Esophagus squamous epithelium (tissue), 5 donors: ENCODE results near the gene MTX3. TPM values are rescaled to one million over a fixed set of nuclear protein-coding genes. Genes with fewer than 3 reads are reported as not detected.

Experiments
- DNase-seq: peaks from one replicate; lab custom pipeline; 2025; lab: John Stamatoyannopoulos, UW
- H3K27ac ChIP-seq, 4 donors: fragments of 200-600 bp; sonication (generic); one replicate each; pipeline ENCODE4 v1.5.1; 2016 to 2019; ENCODE audit warnings: mild to moderate bottlenecking in 1 of 4
- H3K27me3 ChIP-seq, 4 donors: fragments of 200-600 bp; sonication (generic); 1 replicate in 3 of 4; 2 replicates in 1 of 4; pipeline versions ENCODE4 v1.5.1 to v1.6.0; 2017 to 2021; ENCODE audit warnings: antibody characterized with exemption in 1 of 4
- H3K36me3 ChIP-seq, 3 donors: fragments of 200-600 bp; sonication (generic); one replicate each; pipeline ENCODE4 v1.5.1; 2016 to 2019
- H3K4me1 ChIP-seq, 3 donors: fragments of 200-600 bp; sonication (generic); one replicate each; pipeline ENCODE4 v1.5.1; 2017 to 2019
- H3K4me3 ChIP-seq, 4 donors: fragments of 200-600 bp; sonication (generic); 1 replicate in 3 of 4; 2 replicates in 1 of 4; pipeline ENCODE4 v1.5.1; 2016 to 2019; ENCODE audit warnings: mild to moderate bottlenecking in 2 of 4, moderate library complexity in 1 of 4
- H3K9me3 ChIP-seq, 3 donors: fragments of 200-600 bp; sonication (generic); one replicate each; pipeline ENCODE4 v1.5.1; 2016 to 2019
- POLR2A ChIP-seq, 4 donors: fragments of 450-650 bp; IDR thresholded peaks; one replicate each; pipeline ENCODE4 v1.6.1; 2017; ENCODE audit warnings: antibody characterized with exemption in 4 of 4, mild to moderate bottlenecking in 4 of 4, moderate library complexity in 3 of 4
- WGBS, 2 donors: methylation state at CpG; one replicate each; pipeline ENCODE4 v1.1.5; 2018; 5-methylcytosine and 5-hydroxymethylcytosine counted together
- intact Hi-C: fragments of 100-400 bp; cut with DNase I; formaldehyde crosslinking; loops from one replicate; pipeline ENCODE4 v1.15.0; 2022
- total RNA-seq, 4 donors: library from RNA; depleted of rRNA; stranded (reverse); fragments of >200 nt; gene quantifications; one replicate each; pipeline ENCODE4 v1.1.0, GENCODE V29; 2016
- TF ChIP-seq, protein P1 (sequence below), 6 experiments: fragments of 450-650 bp in 4 of 6; fragments of 200-600 bp in 2 of 6; sonication (generic) in 2 of 6; IDR thresholded peaks; one replicate each; pipeline ENCODE4 v1.5.1; 2016 to 2019; ENCODE audit warnings: antibody characterized with exemption in 6 of 6, mild to moderate bottlenecking in 4 of 6, moderate library complexity in 4 of 6
- donor health status: DM: yes; HTN: yes; CAD: no.

The MTX3 gene
- total RNA-seq, 4 donors from 2014 or later, result 6.5 to 15.8 (median 12.3) TPM

DNA sequence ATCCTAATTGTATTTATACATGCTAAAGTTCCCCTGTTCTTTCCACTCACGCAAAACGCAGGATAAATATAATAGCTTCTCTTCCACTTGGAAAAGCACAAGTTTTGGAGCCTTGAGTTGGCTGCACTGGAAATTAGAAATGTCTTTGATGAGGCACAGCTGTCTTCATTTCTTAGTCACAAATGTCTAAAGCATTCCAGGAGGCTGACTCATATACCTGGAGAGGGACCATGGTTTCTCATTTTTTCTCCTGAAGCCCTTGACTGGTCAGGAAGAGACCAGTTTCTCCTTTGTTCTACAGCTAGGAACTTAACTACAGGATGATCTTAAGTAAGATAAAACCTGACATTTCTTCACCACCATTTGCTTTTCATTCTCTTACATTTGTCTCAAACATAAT is 16.2 kb downstream of the MTX3 start:
- Histone ChIP-seq H3K27me3 (no peaks in the 10 kb centered on the region), H3K27ac (no peak overlapping the region), H3K4me1 (no peaks in the 10 kb centered on the region), H3K4me3 (no peak overlapping the region), H3K36me3 (peaks cover 0 to 47% (median 0%) of the 10 kb centered on the region in 3 donors), H3K9me3 (no peaks in the 10 kb centered on the region)
- no peak for DNase-seq
- 28 to 64% methylated on average over 2 of the region's 2 CpGs for WGBS, 2 donors
- intact Hi-C loops, result no loop called here
- TF ChIP-seq, protein P1, sequence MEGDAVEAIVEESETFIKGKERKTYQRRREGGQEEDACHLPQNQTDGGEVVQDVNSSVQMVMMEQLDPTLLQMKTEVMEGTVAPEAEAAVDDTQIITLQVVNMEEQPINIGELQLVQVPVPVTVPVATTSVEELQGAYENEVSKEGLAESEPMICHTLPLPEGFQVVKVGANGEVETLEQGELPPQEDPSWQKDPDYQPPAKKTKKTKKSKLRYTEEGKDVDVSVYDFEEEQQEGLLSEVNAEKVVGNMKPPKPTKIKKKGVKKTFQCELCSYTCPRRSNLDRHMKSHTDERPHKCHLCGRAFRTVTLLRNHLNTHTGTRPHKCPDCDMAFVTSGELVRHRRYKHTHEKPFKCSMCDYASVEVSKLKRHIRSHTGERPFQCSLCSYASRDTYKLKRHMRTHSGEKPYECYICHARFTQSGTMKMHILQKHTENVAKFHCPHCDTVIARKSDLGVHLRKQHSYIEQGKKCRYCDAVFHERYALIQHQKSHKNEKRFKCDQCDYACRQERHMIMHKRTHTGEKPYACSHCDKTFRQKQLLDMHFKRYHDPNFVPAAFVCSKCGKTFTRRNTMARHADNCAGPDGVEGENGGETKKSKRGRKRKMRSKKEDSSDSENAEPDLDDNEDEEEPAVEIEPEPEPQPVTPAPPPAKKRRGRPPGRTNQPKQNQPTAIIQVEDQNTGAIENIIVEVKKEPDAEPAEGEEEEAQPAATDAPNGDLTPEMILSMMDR (IDR thresholded peaks at IDR 0.05), result no peak
- no peak for TF ChIP-seq POLR2A (IDR thresholded peaks at IDR 0.05)

DNA sequence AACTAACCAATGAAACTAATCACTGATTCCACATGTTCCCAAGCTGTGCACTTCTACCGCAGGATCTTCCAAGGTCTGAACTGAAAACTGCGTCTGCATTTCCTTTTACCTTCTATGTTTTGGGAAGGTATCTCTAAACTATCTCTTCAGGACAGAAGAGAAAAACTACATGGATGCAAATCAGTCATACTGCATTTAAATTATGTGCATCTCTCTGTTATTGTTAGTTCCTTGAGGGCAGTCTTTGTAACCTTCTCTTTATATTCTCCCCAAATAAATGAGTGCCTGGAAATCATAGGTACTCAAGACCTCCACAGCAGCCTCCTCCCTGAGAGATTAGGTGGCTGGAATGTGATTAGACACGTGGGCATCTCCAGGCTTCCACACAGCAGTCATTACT is 17.1 kb downstream of the MTX3 start:
- peaks cover 0 to 39% (median 0%) of the 10 kb centered on the region in 3 donors for H3K36me3 ChIP-seq
- WGBS, 2 donors, result 74 to 86% methylated on average over 3 of the region's 3 CpGs
- TF ChIP-seq, protein P1 (IDR thresholded peaks at IDR 0.05), result no peak
- no peak for TF ChIP-seq POLR2A (IDR thresholded peaks at IDR 0.05)
- DNase-seq, result no peak
- no peak overlapping the region for H3K4me3 ChIP-seq
- intact Hi-C loops, result no loop called here
- H3K27ac ChIP-seq, result no peak overlapping the region
- H3K27me3 ChIP-seq, result no peaks in the 10 kb centered on the region
- no peaks in the 10 kb centered on the region for H3K4me1 ChIP-seq
- H3K9me3 ChIP-seq, result no peaks in the 10 kb centered on the region

DNA sequence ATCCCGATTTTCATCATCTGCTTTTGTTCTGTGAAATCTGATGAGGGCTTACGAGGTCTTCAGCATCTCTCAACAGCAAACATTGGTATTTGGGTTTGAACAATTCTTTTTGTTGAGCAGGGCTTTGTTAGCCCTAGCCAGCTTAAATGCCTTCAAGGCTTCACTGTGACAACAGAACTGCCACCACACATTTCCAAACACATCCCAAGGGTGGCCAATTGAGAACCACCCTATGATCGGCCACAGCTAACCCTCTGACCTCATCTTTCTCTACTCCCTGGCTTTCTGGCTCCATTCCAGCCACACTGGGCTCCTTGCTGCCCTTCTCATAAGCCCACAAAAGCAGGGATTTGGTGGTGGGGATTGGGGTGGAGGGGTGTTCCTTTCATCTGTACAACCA is 17.6 kb downstream of the MTX3 start:
- no peaks in the 10 kb centered on the region for H3K4me1 ChIP-seq
- no peak overlapping the region for H3K4me3 ChIP-seq
- H3K9me3 ChIP-seq, result no peaks in the 10 kb centered on the region
- DNase-seq, result no peak
- intact Hi-C loops, result no loop called here
- WGBS, 2 donors, result 67 to 77% methylated on average over 3 of the region's 3 CpGs
- no peak for TF ChIP-seq POLR2A (IDR thresholded peaks at IDR 0.05)
- TF ChIP-seq, protein P1 (IDR thresholded peaks at IDR 0.05), result no peak
- no peaks in the 10 kb centered on the region for H3K27me3 ChIP-seq
- peaks cover 0 to 34% (median 0%) of the 10 kb centered on the region in 3 donors for H3K36me3 ChIP-seq
- no peak overlapping the region for H3K27ac ChIP-seq

DNA sequence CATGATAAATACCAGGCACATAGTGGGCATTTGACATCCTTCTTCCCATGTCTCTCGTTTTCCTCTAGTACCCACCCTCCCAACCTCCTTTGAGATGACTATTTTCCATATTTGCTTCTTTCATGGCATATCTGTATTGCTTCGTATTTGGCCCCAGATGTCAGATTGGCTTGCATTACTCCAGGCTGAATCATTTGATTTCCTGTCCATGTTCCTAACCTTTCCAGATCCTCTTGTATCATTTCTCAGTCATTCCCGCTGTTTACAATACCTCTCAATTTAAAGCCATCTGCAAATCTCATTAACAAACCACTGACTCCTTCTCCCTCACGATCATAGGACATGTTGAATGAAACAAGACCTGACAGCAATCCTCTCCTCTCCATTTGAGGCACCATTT is 19.9 kb downstream of the MTX3 start:
- H3K27me3 ChIP-seq, result no peaks in the 10 kb centered on the region
- no peak for DNase-seq
- no peak overlapping the region for H3K27ac ChIP-seq
- intact Hi-C loops, result no loop called here
- H3K4me3 ChIP-seq, result no peak overlapping the region
- H3K4me1 ChIP-seq, result no peaks in the 10 kb centered on the region
- no peaks in the 10 kb centered on the region for H3K9me3 ChIP-seq
- H3K36me3 ChIP-seq, result peaks cover 0 to 13% (median 0%) of the 10 kb centered on the region in 3 donors
- TF ChIP-seq POLR2A (IDR thresholded peaks at IDR 0.05), result no peak
- TF ChIP-seq, protein P1 (IDR thresholded peaks at IDR 0.05), result no peak
- 68 to 73% methylated on average over 4 of the region's 4 CpGs for WGBS, 2 donors

DNA sequence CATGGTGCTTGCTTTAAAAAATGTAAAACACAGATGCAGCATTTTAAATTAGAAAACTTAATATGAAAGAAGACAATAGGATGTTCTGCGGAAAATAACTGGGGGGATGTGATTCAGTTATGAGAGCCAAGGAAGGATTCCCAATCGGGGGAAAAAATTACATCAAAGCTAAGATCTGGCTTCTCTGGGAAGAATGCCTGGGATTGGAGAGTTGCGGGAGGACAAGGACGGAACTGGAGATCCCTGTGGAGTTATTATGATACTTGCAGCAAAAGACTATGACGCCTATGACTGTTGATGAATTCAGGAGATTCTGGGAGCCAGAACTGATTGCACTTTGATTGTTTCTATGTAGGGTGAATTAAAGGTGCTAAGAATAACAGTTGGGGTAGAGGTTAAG is 24.6 kb downstream of the MTX3 start:
- Histone ChIP-seq H3K27ac (no peak overlapping the region), H3K36me3 (no peaks in the 10 kb centered on the region), H3K4me1 (no peaks in the 10 kb centered on the region), H3K4me3 (no peak overlapping the region), H3K27me3 (no peaks in the 10 kb centered on the region), H3K9me3 (no peaks in the 10 kb centered on the region)
- intact Hi-C loops, result no loop called here
- no peak for TF ChIP-seq POLR2A (IDR thresholded peaks at IDR 0.05)
- TF ChIP-seq, protein P1 (IDR thresholded peaks at IDR 0.05), result no peak
- no peak for DNase-seq
- 87 to 90% methylated on average over 5 of the region's 5 CpGs for WGBS, 2 donors
